ENCODE data around the gene RMND5B.

- no peak for TF ChIP-seq POLR2A (IDR thresholded peaks at IDR 0.05)
- no peak for TF ChIP-seq CTCF (IDR thresholded peaks at IDR 0.05 in 8 of 11, conservative IDR thresholded peaks at IDR 0.05 in 3 of 11)
These were observed 39.6 kb downstream of the RMND5B start for GRCh38 chr5:178170455-178170854.
